Adrenal gland (tissue), 12 donors: ENCODE results near the gene MRPS35. TPM values are rescaled to one million over a fixed set of nuclear protein-coding genes. Genes with fewer than 3 reads are reported as not detected.

Source experiments
- DNase-seq, 7 donors: peaks; one replicate each; pipeline ENCODE4 v3.0.0-alpha.2; 2019 to 2020
- H3K27ac ChIP-seq, 5 donors: fragments of 200-600 bp; sonication (generic) in 4 of 5; 1 replicate in 3 of 5; 2 replicates in 2 of 5; pipeline versions ENCODE4 v1.5.1 to v1.8.0; 2016 to 2020; ENCODE audit warnings: mild to moderate bottlenecking in 1 of 5
- H3K27me3 ChIP-seq: fragments of 200-600 bp; 2 replicates; pipeline ENCODE4 v1.8.0; 2021
- H3K36me3 ChIP-seq, 2 donors: fragments of 200-600 bp; replicated peaks in 1 of 2; 1 replicate in 1 of 2; 2 replicates in 1 of 2; pipeline versions ENCODE4 v1.5.1 to v1.8.0; 2018 to 2022
- H3K4me1 ChIP-seq, 2 donors: fragments of 200-600 bp; replicated peaks in 1 of 2; 1 replicate in 1 of 2; 2 replicates in 1 of 2; pipeline versions ENCODE4 v1.5.1 to v1.8.0; 2018 to 2021
- H3K4me3 ChIP-seq, 4 donors: fragments of 200-600 bp; sonication (generic) in 3 of 4; one replicate each; pipeline ENCODE4 v1.5.1; 2016 to 2018
- H3K9me3 ChIP-seq, 3 donors: fragments of 200-600 bp; sonication (generic) in 1 of 3; replicated peaks in 1 of 3; 1 replicate in 2 of 3; 2 replicates in 1 of 3; pipeline versions ENCODE4 v1.5.1 to v1.8.0; 2016 to 2021
- CTCF ChIP-seq, 6 experiments: fragments of 450-650 bp in 4 of 6; fragments of 200-600 bp in 2 of 6; sonication (generic) in 1 of 6; IDR thresholded peaks; 1 replicate in 5 of 6; 2 replicates in 1 of 6; pipeline versions ENCODE4 v1.5.1 to v1.8.0; 2016 to 2021; ENCODE audit warnings: antibody characterized with exemption in 6 of 6, mild to moderate bottlenecking in 2 of 6, moderate library complexity in 1 of 6
- POLR2A ChIP-seq, 2 donors: fragments of 450-650 bp; IDR thresholded peaks; one replicate each; pipeline ENCODE4 v1.6.1; 2017; ENCODE audit warnings: antibody characterized with exemption in 2 of 2, mild to moderate bottlenecking in 2 of 2, moderate library complexity in 1 of 2
- WGBS, 4 donors: extraction: QIAGEN DNeasy Blood & Tissue Kit in 2 of 4; methylation state at CpG; one replicate each; pipeline versions ENCODE4 v1.1.5 to v1.1.7; 2013 to 2017; 5-methylcytosine and 5-hydroxymethylcytosine counted together
- intact Hi-C, 2 donors: fragments of 100-400 bp; cut with DNase I; formaldehyde crosslinking; loops; one replicate each; pipeline versions ENCODE4 v1.14.1 to v1.15.0; 2022 to 2023
- polyA plus RNA-seq, 3 donors: library from polyadenylated mRNA; stranded (reverse); fragments of 200-250 nt in 2 of 3; fragments of 350-450 nt in 1 of 3; fragmentation: Illumina TruSeq in 1 of 3; extraction: RNeasy Lipid Tissue Mini Kit (QIAGEN cat#74804) in 1 of 3; gene quantifications; one replicate each; pipeline ENCODE4 v1.2.3, GENCODE V29; 2013 to 2014
- total RNA-seq, 9 donors: library from RNA; depleted of rRNA in 4 of 9; stranded (reverse); fragments of >200 nt in 4 of 9; fragments of 120-200 nt in 1 of 9; fragmentation: NEBNext Ultra II Directional in 1 of 9; extraction: Animal tissue kit (Norgen Biotek cat#: 25700) in 1 of 9; gene quantifications; one replicate each; pipeline versions ENCODE4 v1.1.0 to v1.2.4, GENCODE V29; 2013 to 2023
- donor health status: healthy with polysubstance abuse.
- donor health status: Bipolar disorder and iron deficiency.
- donor health status: DM: yes; HTN: yes; CAD: no.
- donor health status: DM: no; HTN: no; CAD: no.
- donor health status: DM: no; HTN: no; CAD: no.
- donor health status: DM: yes; HTN: yes; CAD: no.

MRPS35 gene
- total and polyA plus RNA-seq, 12 donors, result 21.0 to 137 (median 58.9) TPM

DNA sequence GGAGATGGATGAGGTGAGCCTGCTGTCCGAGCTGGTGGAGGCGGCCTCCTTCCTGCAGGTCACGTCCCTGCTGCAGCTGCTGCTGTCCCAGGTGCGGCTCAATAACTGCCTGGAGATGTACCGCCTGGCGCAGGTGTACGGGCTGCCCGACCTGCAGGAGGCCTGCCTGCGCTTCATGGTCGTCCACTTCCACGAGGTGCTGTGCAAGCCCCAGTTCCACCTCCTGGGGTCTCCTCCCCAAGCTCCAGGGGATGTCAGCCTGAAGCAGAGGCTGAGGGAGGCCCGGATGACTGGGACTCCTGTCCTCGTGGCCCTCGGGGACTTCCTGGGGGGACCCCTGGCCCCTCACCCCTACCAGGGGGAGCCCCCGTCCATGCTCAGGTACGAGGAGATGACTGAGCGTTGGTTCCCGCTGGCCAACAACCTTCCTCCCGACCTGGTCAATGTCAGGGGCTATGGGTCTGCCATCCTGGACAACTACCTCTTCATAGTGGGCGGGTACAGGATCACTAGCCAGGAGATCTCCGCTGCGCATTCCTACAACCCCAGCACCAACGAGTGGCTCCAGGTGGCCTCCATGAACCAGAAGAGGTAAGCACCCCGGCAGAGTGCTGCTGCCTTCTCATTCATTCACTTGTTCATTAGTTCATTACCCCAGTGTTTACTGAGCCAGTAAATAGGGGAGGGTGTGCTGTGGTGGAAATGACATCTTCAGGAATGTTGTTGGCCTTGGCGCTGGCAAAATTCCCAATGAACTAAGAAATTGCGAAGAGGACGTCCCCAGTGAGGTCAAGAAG lies 70.2 kb downstream of the MRPS35 start:
- Histone ChIP-seq H3K36me3 (no peaks in the 10 kb centered on the region), H3K27ac (peak overlapping the region; percentile 53 to 96 (median 68)), H3K9me3 (no peaks in the 10 kb centered on the region), H3K27me3 (no peaks in the 10 kb centered on the region), H3K4me1 (peaks cover 8 to 30% of the 10 kb centered on the region in 2 donors), H3K4me3 (peak overlapping the region; percentile 22 to 92 (median 66))
- no peak for TF ChIP-seq POLR2A (IDR thresholded peaks at IDR 0.05)
- no peak for TF ChIP-seq CTCF (IDR thresholded peaks at IDR 0.05)
- intact Hi-C loops, result no loop called here
- peak in 6 of 7 donors; percentile 29 to 69 (median 54) for DNase-seq
- WGBS, 4 donors, result 13 to 37% (median 14%) methylated on average over 6 to 27 of the region's 27 CpGs

DNA sequence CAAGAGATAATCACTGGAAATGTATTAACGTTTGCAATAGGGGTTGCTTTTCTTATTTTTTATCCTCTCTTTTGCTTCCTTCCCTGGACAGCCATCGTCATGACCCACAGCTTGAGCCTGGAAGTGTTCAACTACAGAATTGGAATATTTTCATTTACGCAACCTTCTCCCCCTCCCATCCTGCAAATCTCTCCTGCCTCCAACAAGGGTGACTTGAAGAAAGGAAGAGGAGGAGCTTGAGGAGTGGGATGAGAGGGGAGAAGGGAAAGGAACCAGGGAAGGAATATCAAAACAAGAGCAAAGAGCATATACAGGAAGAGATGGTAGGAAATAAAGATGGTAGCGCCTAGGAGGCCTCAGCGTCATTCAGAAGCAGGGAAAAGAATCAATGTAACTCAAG lies 71.0 kb downstream of the MRPS35 start:
- H3K4me1 ChIP-seq, result peaks cover 8 to 30% of the 10 kb centered on the region in 2 donors
- WGBS, 4 donors, result 78 to 79% (median 79%) methylated on average over 5 of the region's 5 CpGs
- TF ChIP-seq POLR2A (IDR thresholded peaks at IDR 0.05) (no peak), CTCF (IDR thresholded peaks at IDR 0.05) (no peak)

DNA sequence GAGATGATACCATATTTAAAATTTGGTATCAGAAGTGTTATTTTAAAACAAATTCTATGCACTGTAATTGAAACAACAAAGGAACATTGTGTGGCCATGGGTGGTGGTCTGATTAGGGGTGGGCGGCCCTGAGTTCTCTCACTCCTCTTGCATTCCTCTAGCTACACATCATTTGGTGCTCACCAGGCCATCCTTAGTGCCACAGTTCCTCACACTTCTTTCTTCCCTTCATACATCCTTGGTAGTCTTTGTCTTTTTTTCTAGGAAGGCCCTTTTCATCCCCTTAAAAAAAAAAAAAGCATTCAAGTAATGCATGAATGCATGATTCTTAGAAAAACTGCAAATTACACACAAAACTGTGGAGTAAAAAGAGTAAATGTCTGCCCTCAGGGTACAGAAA lies 71.8 kb downstream of the MRPS35 start:
- Histone ChIP-seq H3K27me3 (no peaks in the 10 kb centered on the region), H3K4me3 (no peak overlapping the region), H3K36me3 (no peaks in the 10 kb centered on the region), H3K27ac (no peak overlapping the region), H3K9me3 (no peaks in the 10 kb centered on the region), H3K4me1 (peaks cover 8 to 30% of the 10 kb centered on the region in 2 donors)
- intact Hi-C loops, result no loop called here
- TF ChIP-seq CTCF (IDR thresholded peaks at IDR 0.05) (no peak), POLR2A (IDR thresholded peaks at IDR 0.05) (no peak)
- WGBS, 4 donors, result 95 to 100% (median 98%) methylated on average over 1 of the region's 1 CpG
- no peak for DNase-seq

More for the DNA sequence above, 71.0 kb downstream of the MRPS35 start:
- DNase-seq, result no peak
- no peak overlapping the region for H3K27ac ChIP-seq
- intact Hi-C loops, result no loop called here
- no peaks in the 10 kb centered on the region for H3K27me3 ChIP-seq
- H3K9me3 ChIP-seq, result no peaks in the 10 kb centered on the region
- no peaks in the 10 kb centered on the region for H3K36me3 ChIP-seq
- peak overlapping the region in 1 of 4 donors; percentile 92 for H3K4me3 ChIP-seq

GRCh38 chr12:27785882-27786570 lies 75.4 kb downstream of the MRPS35 start:
- no peaks in the 10 kb centered on the region for H3K27me3 ChIP-seq
- TF ChIP-seq CTCF (IDR thresholded peaks at IDR 0.05), result no peak
- TF ChIP-seq POLR2A (IDR thresholded peaks at IDR 0.05), result no peak
- intact Hi-C loops, result no loop called here
- no peak for DNase-seq
- WGBS, 4 donors, result 84 to 95% (median 88%) methylated on average over 3 of the region's 3 CpGs
- H3K4me1 ChIP-seq, result peaks cover 0 to 21% of the 10 kb centered on the region in 2 donors
- H3K4me3 ChIP-seq, result no peak overlapping the region
- H3K9me3 ChIP-seq, result no peaks in the 10 kb centered on the region
- H3K36me3 ChIP-seq, result no peaks in the 10 kb centered on the region
- no peak overlapping the region for H3K27ac ChIP-seq
